Activated CD4-positive, alpha-beta T cell treated with anti-CD3 and anti-CD28 coated beads for 24 hours (primary cell): ENCODE data around the gene KSR2.
"Not testable (repeated sequence)": the region's sequence is repeated elsewhere in the genome, so short reads cannot be mapped to it uniquely, and the experiment has no call there.

Experiments used
- DNase-seq, 2 donors: peaks; one replicate each; pipeline ENCODE4 v3.0.0-alpha.2; 2020; ENCODE audit warnings: low read depth in 2 of 2

KSR2 gene

GRCh38 chr12:117967512-117967911, 1.3 kb downstream of the KSR2 start:
- DNase-seq, result no peak

- no peak for DNase-seq
Measured at GRCh38 chr12:117967043-117967442, 1.7 kb downstream of the KSR2 start.

GRCh38 chr12:117966511-117966910, 2.3 kb downstream of the KSR2 start:
- DNase-seq, result no peak

- DNase-seq, result no peak
Measured at GRCh38 chr12:117963836-117964235, 5.0 kb downstream of the KSR2 start.

DNA sequence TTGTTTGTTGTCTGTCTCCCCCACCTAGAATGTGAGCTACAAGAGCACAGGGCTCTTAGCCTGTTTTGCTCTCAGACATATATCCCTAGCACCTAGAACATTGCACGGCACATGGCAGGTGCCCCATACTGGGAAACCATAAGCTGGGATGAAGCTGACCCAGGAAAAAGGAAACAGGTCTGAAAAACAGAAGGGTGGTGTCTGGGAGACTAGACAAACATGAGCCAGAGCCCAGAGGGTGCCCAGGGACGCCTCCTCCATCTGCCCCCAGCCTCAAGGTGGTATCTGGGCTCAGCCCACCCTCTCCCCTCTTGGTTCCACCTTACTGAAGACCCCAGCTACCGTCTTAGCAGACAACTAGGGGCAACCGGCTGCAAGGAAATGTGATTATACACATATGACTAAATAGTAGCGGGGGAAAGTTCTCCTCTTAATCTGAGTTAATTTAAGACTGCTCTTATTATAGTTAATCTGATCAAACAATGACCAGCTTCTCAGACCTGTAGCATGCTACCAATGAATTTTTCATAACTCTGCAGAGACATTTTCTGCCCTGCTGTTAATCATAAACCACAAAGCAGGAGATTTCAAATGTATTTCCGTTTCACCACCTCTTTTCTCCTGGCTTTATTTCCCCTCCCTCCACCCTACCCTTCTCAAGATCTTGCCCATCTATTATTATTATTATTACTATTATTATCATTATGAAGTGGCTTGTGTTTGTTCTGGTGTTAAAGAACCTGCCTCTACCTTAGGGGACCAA, 31.9 kb downstream of the KSR2 start:
- no peak for DNase-seq

DNA sequence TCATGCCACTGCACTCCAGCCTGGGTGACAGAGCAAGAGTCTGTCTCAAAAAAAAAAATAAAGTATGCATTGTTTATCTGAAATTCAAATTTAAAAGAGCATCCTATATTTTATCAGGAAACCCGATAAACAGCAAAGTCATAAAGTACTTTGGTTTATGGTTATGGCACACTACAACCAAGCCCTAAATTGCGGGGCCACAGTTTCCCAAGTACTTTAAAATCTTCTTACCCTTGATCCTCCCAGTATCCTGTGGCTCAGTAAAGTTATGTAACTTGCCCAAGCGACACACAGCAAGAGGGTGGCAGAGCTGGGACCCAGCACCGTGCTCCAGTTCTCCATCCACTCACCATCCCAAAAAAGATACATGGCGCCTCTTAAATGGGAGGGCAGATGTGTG, 35.2 kb downstream of the KSR2 start:
- DNase-seq, result no peak

DNA sequence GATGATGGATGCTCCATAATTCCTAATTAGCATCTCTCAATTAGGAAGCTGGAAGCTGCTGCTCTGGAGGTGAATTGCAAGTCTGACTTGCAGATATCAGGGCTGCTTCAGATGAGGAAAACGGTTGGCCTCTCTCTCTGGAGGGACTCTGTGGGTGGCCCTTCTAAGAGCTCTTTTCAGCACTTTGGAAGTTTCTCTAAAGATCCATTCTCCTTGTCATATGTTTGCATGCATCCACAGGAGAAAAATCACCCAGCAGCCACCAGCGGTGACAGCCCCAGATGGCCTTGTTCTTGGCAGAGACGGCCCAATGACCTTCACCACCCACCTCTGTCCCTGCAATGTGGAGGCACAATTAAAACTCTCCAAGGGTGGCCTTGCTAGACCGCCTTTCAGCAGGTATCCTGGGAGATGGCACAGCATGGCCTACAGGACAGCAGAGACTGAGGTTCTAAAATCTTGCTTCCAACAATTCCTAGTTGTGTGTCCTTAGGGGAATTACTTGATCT, 42.3 kb downstream of the KSR2 start:
- DNase-seq, result no peak

DNA sequence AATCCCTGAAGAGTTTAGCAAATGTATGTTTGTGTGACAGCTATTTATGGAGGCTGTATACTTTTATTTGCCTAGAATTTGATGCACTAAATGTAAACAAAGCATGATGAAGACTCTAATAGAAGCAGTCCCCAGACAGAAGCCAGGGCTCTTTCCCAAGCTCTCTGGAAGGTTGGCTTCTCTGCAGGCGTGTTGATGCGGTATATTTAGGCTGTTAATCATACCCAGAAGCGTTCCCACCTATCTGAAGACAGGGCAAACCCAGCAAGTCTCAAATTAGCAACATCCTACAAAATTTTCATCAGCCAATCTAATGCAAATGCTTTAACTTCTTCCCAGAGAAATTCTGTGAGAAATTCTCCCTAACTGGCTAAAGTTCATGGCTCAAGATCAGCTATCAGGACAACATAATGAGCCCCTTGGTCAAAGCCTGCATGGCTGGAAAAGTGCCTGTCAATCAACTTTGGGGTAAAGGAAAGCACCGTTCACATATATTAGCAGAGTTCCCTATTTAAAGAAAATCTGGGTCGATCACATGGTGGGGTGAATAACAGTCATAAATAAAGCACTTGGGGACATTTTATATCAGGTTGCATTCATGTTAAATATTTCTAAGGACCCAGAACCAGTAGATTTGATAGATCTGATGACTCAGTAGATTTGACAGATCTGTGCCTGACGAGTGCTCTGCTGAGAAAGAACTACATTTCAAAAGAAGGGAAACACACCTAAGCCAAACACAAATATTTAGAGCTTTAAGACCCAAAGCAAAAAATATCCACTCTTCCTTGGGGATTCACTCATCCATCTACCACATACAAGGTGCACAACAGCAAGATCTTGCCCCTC, 46.6 kb downstream of the KSR2 start:
- DNase-seq, result no peak

- no peak for DNase-seq
Measured at GRCh38 chr12:117919479-117919878, 49.3 kb downstream of the KSR2 start.

DNA sequence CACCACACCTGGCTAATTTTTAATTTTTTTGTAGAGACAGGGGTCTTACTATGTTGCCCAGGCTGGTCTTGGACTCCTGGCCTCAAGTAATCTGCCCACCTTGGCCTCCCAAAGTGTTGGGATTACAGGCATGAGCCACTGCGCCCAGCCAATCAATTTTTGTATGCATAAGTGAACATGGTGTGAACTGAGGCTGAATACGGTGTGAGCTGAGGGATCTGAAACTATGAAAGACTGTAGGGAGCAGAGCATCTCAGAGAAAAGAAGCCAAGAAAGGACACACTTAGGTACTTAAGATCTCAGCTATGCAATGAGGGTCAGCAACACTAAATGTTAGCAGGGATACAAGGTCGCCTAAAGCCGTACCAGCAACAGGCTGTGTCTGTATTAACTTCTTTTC, 54.1 kb downstream of the KSR2 start:
- DNase-seq, result no peak

- no peak for DNase-seq
Measured at GRCh38 chr12:117912756-117913155, 56.0 kb downstream of the KSR2 start.

DNA sequence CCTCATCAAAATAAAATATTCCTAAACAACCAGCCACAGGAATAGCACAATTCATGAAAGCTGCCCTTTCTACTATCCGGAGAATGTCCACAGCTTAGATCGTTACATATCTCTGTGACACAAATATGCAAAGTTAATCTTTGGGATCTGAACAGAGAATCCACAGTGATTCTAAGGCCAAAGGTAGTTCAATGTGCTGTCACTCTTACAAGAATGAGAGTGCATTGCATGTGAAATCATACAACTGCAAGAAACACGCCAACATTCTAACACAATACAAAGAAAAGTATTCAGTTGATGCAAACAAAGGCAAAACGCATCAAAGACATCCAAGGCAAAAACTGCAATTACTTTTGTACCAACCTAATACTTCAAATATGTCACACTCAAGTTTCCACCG, 60.4 kb downstream of the KSR2 start:
- DNase-seq, result no peak

GRCh38 chr12:117907108-117907689, 61.6 kb downstream of the KSR2 start:
- no peak for DNase-seq

GRCh38 chr12:117904051-117904450, 64.7 kb downstream of the KSR2 start:
- no peak for DNase-seq

- DNase-seq, result no peak
Measured at GRCh38 chr12:117903110-117903840, 65.5 kb downstream of the KSR2 start.

DNA sequence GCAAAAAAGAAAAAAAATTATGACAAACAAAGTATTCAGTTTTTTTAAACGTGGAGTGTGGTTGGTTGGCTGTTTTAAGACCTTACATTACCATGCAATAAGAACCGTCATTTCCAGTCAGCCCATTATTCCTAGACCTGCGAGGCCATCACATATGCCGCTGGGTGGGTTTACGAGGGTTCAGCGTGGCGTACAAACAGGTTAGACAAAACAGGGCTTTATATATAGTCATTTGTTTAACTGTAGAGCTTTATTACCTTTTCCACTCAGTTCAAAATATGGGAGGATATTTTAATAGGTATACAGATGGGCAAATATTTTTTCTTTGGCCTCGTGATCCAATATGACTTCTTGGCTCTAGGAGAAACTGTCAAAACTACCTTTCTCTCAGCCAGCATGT, 67.2 kb downstream of the KSR2 start:
- DNase-seq, result no peak

DNA sequence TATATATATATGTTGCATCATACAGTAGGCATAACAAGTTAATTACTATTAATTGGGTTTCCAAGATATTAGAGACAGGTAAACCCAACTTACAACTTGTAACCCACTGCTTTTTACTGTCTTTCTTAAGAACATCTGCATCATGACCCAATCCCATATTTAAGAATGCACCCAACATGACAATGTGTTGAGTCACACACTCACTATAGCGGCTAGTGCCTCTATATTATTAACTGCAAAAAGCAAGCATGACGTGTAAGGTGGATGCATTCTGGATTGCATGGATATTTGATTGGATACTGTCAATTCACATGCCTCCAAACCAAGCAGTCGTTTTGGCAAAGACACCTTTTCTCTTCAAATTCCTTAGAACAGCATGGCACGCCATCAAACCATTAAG, 68.2 kb downstream of the KSR2 start:
- no peak for DNase-seq

DNA sequence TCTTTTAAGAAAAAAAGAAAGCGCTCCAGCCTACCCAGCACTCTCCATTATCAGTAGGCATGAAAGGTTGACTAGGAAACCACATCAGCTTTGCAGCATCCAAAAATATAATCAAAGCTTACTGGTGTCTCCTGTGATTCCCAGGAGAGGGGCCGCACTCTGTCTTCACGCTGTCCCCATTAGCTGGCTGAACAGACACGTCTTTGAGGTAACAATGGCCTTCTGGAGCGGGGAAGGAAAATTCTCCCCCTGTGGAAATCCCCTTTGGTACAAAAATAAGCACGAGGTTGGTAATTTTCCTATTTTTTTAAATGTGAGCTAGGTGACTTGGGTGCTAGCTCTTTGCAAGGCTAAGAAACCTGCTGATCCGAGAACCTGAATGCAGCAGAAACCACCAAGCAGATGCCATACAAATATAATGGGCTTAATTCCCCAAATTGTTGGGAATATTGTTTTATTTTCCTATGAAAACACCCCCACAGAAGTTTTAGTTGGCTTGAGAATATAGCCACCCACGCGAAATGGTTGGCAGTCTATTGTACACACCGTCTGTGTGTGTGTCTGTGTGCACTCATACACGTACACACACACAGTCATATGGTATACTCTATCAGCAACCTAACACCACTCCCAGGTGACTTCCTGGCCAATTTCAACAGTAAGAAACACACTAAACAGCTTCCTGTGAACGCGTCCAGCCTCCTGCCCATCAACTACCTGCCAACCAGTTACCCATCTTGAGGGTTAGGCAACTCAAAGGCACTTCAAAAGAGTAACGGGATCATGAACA, 71.2 kb downstream of the KSR2 start:
- DNase-seq, result no peak

DNA sequence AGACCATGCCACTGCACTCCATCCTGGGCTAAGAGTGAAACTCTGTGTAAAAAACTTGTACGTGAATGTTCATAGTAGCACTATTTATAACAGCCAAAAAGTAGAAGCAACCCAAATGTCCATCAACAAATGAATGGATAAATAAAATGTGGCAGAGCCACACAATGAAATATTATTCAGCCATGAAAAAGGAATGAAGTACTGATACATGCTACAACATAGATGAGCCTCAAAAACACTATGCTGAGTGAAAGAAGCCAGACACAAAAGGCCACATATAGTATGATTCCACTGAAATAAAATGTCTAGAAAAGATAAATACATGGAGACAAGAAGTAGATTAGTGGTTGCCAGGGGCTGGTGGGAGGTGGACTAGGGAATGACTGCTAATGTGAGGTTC, 72.8 kb downstream of the KSR2 start:
- no peak for DNase-seq

GRCh38 chr12:117892441-117892840, 76.3 kb downstream of the KSR2 start:
- DNase-seq, result no peak

GRCh38 chr12:117891265-117891664, 77.5 kb downstream of the KSR2 start:
- DNase-seq, result not testable (repeated sequence)
